ENCODE measurements around the gene TCF4. TPM values are rescaled to one million over a fixed set of nuclear protein-coding genes. Genes with fewer than 3 reads are reported as not detected.

TCF4 gene
- polyA plus RNA-seq, 2 donors = 3.7 to 4.8 TPM

DNA sequence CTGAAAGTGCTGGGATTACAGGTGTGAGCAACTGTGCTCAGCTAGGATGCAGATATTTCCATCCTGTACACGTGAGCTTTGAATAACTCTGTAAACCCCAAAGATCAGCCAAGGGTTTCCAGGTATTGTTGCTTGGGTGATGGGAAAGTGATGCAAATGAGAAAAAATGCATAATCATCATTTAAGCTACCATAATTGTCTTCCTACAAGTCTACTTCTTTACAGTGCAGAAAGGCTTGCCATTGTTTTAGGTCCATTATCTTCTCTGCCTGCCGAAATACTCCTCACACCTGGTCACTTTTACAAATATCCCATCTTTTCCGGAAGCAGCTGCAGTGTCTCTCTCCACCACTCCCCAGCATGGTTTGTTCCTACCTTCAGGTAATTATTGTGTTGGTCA, 368.9 kb downstream of the TCF4 start:
- Histone ChIP-seq H3K4me1 (ENCODE audit: control insufficient read depth in 2 of 2, insufficient read depth in 2 of 2, low read length in 1 of 2) (peaks cover 0 to 3% of the 10 kb centered on the region in 2 donors), H3K4me3 (ENCODE audit: low read depth in 1 of 2, low read length in 2 of 2) (no peak overlapping the region), H3K27ac (ENCODE audit: low read depth in 2 of 2, low read length in 1 of 2) (no peak overlapping the region), H3K27me3 (ENCODE audit: control insufficient read depth in 1 of 2, insufficient read depth in 2 of 2, low read length in 2 of 2) (no peaks in the 10 kb centered on the region), H3K9me3 (ENCODE audit: control insufficient read depth in 2 of 2, insufficient read depth in 1 of 2, low read depth in 1 of 2, low read length in 1 of 2) (no peaks in the 10 kb centered on the region), H3K36me3 (ENCODE audit: control insufficient read depth in 2 of 2, insufficient read depth in 2 of 2, low read length in 1 of 2) (no peaks in the 10 kb centered on the region)
- 66 to 81% methylated on average over 3 of the region's 3 CpGs for WGBS, 2 donors

GRCh38 chr18:55214969-55215368, 373.0 kb downstream of the TCF4 start:
- Histone ChIP-seq H3K4me3 (ENCODE audit: low read depth in 1 of 2, low read length in 2 of 2) (no peak overlapping the region), H3K4me1 (ENCODE audit: control insufficient read depth in 2 of 2, insufficient read depth in 2 of 2, low read length in 1 of 2) (peaks cover 0 to 3% of the 10 kb centered on the region in 2 donors), H3K27ac (ENCODE audit: low read depth in 2 of 2, low read length in 1 of 2) (no peak overlapping the region), H3K9me3 (ENCODE audit: control insufficient read depth in 2 of 2, insufficient read depth in 1 of 2, low read depth in 1 of 2, low read length in 1 of 2) (no peaks in the 10 kb centered on the region), H3K36me3 (ENCODE audit: control insufficient read depth in 2 of 2, insufficient read depth in 2 of 2, low read length in 1 of 2) (no peaks in the 10 kb centered on the region), H3K27me3 (ENCODE audit: control insufficient read depth in 1 of 2, insufficient read depth in 2 of 2, low read length in 2 of 2) (no peaks in the 10 kb centered on the region)
- WGBS, 2 donors = 89 to 90% methylated on average over 5 of the region's 5 CpGs

DNA sequence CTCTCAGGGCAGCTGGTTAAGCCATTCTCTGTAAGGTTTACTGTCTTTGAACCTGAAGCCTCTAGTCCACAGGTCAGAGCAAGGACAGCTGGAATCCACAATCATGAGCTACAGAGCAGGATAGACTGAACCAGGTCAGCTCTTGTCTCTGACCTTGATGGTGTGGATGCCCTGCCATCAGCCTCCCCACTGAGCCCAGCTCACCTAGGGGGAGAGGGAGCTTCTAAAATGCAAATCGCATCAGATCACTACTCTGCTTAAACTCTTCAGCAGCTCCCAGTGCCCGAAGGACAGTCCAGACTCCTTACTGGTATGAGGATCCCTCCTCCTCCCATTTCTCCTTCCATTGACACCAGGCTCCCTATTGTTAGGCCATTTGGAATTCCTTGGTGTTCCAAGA, 373.5 kb downstream of the TCF4 start:
- WGBS, 2 donors = 75 to 78% methylated on average over 2 of the region's 2 CpGs
- Histone ChIP-seq H3K27ac (ENCODE audit: low read depth in 2 of 2, low read length in 1 of 2) (no peak overlapping the region), H3K4me3 (ENCODE audit: low read depth in 1 of 2, low read length in 2 of 2) (no peak overlapping the region), H3K36me3 (ENCODE audit: control insufficient read depth in 2 of 2, insufficient read depth in 2 of 2, low read length in 1 of 2) (no peaks in the 10 kb centered on the region), H3K4me1 (ENCODE audit: control insufficient read depth in 2 of 2, insufficient read depth in 2 of 2, low read length in 1 of 2) (peaks cover 0 to 3% of the 10 kb centered on the region in 2 donors), H3K27me3 (ENCODE audit: control insufficient read depth in 1 of 2, insufficient read depth in 2 of 2, low read length in 2 of 2) (no peaks in the 10 kb centered on the region), H3K9me3 (ENCODE audit: control insufficient read depth in 2 of 2, insufficient read depth in 1 of 2, low read depth in 1 of 2, low read length in 1 of 2) (no peaks in the 10 kb centered on the region)

- H3K9me3 ChIP-seq (ENCODE audit: control insufficient read depth in 2 of 2, insufficient read depth in 1 of 2, low read depth in 1 of 2, low read length in 1 of 2) = no peaks in the 10 kb centered on the region
- no peak overlapping the region for H3K27ac ChIP-seq (ENCODE audit: low read depth in 2 of 2, low read length in 1 of 2)
- no peak overlapping the region for H3K4me3 ChIP-seq (ENCODE audit: low read depth in 1 of 2, low read length in 2 of 2)
- H3K4me1 ChIP-seq (ENCODE audit: control insufficient read depth in 2 of 2, insufficient read depth in 2 of 2, low read length in 1 of 2) = peaks cover 0 to 3% of the 10 kb centered on the region in 2 donors
- 82 to 85% methylated on average over 1 of the region's 1 CpG for WGBS, 2 donors
- no peaks in the 10 kb centered on the region for H3K36me3 ChIP-seq (ENCODE audit: control insufficient read depth in 2 of 2, insufficient read depth in 2 of 2, low read length in 1 of 2)
- no peaks in the 10 kb centered on the region for H3K27me3 ChIP-seq (ENCODE audit: control insufficient read depth in 1 of 2, insufficient read depth in 2 of 2, low read length in 2 of 2)
Measured at GRCh38 chr18:55213586-55213985, 374.4 kb downstream of the TCF4 start.

DNA sequence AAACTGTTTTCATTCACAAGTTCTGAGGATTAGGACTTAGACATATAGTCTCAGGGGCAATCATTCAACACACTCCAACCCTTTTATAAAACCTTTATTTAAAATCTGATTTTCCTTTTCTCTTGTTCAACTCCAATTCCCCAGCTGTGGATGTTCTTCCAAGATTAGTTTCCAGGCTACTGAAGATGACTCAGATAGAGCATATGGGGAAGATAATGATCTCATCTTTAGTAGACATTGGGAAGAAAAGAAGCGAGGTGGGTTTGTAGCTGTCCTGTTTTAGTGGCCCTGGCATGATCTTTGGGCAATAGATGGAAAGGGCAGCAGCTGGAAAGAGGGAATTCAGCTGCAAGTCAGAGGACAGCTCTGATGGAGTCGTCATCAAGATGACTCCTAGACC, 381.1 kb downstream of the TCF4 start:
- no peaks in the 10 kb centered on the region for H3K4me1 ChIP-seq (ENCODE audit: control insufficient read depth in 2 of 2, insufficient read depth in 2 of 2, low read length in 1 of 2)
- H3K9me3 ChIP-seq (ENCODE audit: control insufficient read depth in 2 of 2, insufficient read depth in 1 of 2, low read depth in 1 of 2, low read length in 1 of 2) = no peaks in the 10 kb centered on the region
- H3K36me3 ChIP-seq (ENCODE audit: control insufficient read depth in 2 of 2, insufficient read depth in 2 of 2, low read length in 1 of 2) = no peaks in the 10 kb centered on the region
- H3K27me3 ChIP-seq (ENCODE audit: control insufficient read depth in 1 of 2, insufficient read depth in 2 of 2, low read length in 2 of 2) = no peaks in the 10 kb centered on the region
- WGBS, 2 donors = 61 to 67% methylated on average over 2 of the region's 2 CpGs
- no peak overlapping the region for H3K4me3 ChIP-seq (ENCODE audit: low read depth in 1 of 2, low read length in 2 of 2)
- no peak overlapping the region for H3K27ac ChIP-seq (ENCODE audit: low read depth in 2 of 2, low read length in 1 of 2)

- H3K4me3 ChIP-seq (ENCODE audit: low read depth in 1 of 2, low read length in 2 of 2) = no peak overlapping the region
- no peaks in the 10 kb centered on the region for H3K9me3 ChIP-seq (ENCODE audit: control insufficient read depth in 2 of 2, insufficient read depth in 1 of 2, low read depth in 1 of 2, low read length in 1 of 2)
- WGBS, 2 donors = 95 to 96% methylated on average over 2 of the region's 2 CpGs
Measured at GRCh38 chr18:55202232-55202917, 385.6 kb downstream of the TCF4 start.

DNA sequence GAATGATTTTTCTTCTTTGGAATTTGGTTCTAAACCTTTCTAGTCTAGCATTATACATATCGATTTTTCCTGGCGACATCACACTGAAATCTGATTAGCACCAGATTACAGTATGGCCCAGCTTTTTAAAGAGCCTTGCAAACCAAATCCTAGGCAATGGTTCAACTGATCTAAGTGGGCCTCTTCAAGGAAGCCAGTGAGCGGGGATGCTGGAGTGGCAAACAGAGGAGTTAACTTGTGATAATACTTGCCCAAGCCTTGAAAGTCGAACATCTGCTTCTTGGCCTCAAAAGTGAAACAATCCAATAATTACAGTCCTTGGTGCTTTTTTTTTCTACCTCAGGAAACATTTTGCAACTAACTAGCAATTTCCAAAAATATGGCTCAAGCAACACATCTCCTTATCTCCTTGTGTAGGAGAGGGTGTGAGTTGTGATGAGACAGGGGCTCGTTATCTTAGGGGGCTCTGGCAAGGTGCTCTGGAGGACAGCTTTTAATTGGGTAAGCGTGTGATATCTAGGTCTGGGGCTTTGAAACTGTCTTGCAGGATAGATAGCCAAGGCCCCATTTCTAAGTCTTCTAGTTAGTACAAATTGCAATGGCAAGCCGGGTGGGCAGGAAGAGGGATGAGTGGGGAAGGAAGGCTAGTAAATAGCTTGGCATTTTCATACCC, 388.6 kb downstream of the TCF4 start:
- Histone ChIP-seq H3K4me3 (ENCODE audit: low read depth in 1 of 2, low read length in 2 of 2) (no peak overlapping the region), H3K9me3 (ENCODE audit: control insufficient read depth in 2 of 2, insufficient read depth in 1 of 2, low read depth in 1 of 2, low read length in 1 of 2) (no peaks in the 10 kb centered on the region), H3K27me3 (ENCODE audit: control insufficient read depth in 1 of 2, insufficient read depth in 2 of 2, low read length in 2 of 2) (no peaks in the 10 kb centered on the region), H3K4me1 (ENCODE audit: control insufficient read depth in 2 of 2, insufficient read depth in 2 of 2, low read length in 1 of 2) (no peaks in the 10 kb centered on the region), H3K27ac (ENCODE audit: low read depth in 2 of 2, low read length in 1 of 2) (no peak overlapping the region), H3K36me3 (ENCODE audit: control insufficient read depth in 2 of 2, insufficient read depth in 2 of 2, low read length in 1 of 2) (no peaks in the 10 kb centered on the region)
- WGBS, 2 donors = 71 to 75% methylated on average over 7 of the region's 7 CpGs

More at GRCh38 chr18:55202232-55202917, 385.6 kb downstream of the TCF4 start:
- Histone ChIP-seq H3K27me3 (ENCODE audit: control insufficient read depth in 1 of 2, insufficient read depth in 2 of 2, low read length in 2 of 2) (no peaks in the 10 kb centered on the region), H3K36me3 (ENCODE audit: control insufficient read depth in 2 of 2, insufficient read depth in 2 of 2, low read length in 1 of 2) (no peaks in the 10 kb centered on the region), H3K27ac (ENCODE audit: low read depth in 2 of 2, low read length in 1 of 2) (no peak overlapping the region), H3K4me1 (ENCODE audit: control insufficient read depth in 2 of 2, insufficient read depth in 2 of 2, low read length in 1 of 2) (no peaks in the 10 kb centered on the region)

DNA sequence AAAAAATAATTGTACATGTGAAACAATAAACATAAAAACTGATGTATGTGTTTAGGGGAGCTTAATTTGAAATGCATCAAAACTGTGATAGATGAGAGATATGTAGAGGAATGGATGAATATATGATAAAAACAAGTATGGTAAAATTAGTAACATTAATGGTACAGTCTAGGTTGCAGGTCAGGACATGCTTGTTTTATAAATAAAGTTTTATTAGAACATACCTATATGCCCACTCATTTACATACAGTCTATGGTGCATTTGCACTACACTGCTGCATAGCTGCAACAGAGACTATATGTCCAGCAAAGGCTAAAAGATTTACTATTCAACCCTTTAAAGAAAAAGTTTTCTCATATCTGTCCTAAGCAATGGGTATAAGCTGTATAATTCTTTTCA, 392.1 kb downstream of the TCF4 start:
- H3K36me3 ChIP-seq (ENCODE audit: control insufficient read depth in 2 of 2, insufficient read depth in 2 of 2, low read length in 1 of 2) = no peaks in the 10 kb centered on the region
- no peaks in the 10 kb centered on the region for H3K4me1 ChIP-seq (ENCODE audit: control insufficient read depth in 2 of 2, insufficient read depth in 2 of 2, low read length in 1 of 2)
- no peak overlapping the region for H3K27ac ChIP-seq (ENCODE audit: low read depth in 2 of 2, low read length in 1 of 2)
- H3K4me3 ChIP-seq (ENCODE audit: low read depth in 1 of 2, low read length in 2 of 2) = no peak overlapping the region
- H3K9me3 ChIP-seq (ENCODE audit: control insufficient read depth in 2 of 2, insufficient read depth in 1 of 2, low read depth in 1 of 2, low read length in 1 of 2) = no peaks in the 10 kb centered on the region
- H3K27me3 ChIP-seq (ENCODE audit: control insufficient read depth in 1 of 2, insufficient read depth in 2 of 2, low read length in 2 of 2) = no peaks in the 10 kb centered on the region

- H3K27ac ChIP-seq (ENCODE audit: low read depth in 2 of 2, low read length in 1 of 2) = no peak overlapping the region
- no peaks in the 10 kb centered on the region for H3K9me3 ChIP-seq (ENCODE audit: control insufficient read depth in 2 of 2, insufficient read depth in 1 of 2, low read depth in 1 of 2, low read length in 1 of 2)
- no peaks in the 10 kb centered on the region for H3K36me3 ChIP-seq (ENCODE audit: control insufficient read depth in 2 of 2, insufficient read depth in 2 of 2, low read length in 1 of 2)
- no peaks in the 10 kb centered on the region for H3K4me1 ChIP-seq (ENCODE audit: control insufficient read depth in 2 of 2, insufficient read depth in 2 of 2, low read length in 1 of 2)
- no peaks in the 10 kb centered on the region for H3K27me3 ChIP-seq (ENCODE audit: control insufficient read depth in 1 of 2, insufficient read depth in 2 of 2, low read length in 2 of 2)
- H3K4me3 ChIP-seq (ENCODE audit: low read depth in 1 of 2, low read length in 2 of 2) = no peak overlapping the region
- WGBS, 2 donors = 60 to 63% methylated on average over 3 of the region's 3 CpGs
Measured at GRCh38 chr18:55189972-55190371, 398.0 kb downstream of the TCF4 start.

DNA sequence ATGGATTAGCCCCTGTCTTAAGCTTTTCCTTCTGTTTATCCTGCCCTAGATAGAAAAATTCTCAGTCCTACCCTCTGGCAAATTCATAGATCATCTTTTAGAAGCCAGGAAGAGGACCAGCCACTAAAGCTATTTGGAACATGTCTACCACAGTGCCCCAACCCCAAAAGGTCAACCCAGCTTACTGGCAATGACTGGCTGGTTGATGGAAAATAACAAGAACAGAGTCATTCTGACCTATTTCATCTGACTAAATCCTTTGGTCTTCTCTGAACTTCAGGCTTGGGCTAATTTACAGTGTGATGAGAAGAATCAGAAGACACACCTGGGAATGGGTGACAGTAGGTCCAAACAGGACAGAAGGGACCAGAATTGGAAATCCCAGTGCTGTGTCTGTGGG, 401.4 kb downstream of the TCF4 start:
- no peaks in the 10 kb centered on the region for H3K27me3 ChIP-seq (ENCODE audit: control insufficient read depth in 1 of 2, insufficient read depth in 2 of 2, low read length in 2 of 2)
- no peak overlapping the region for H3K27ac ChIP-seq (ENCODE audit: low read depth in 2 of 2, low read length in 1 of 2)
- no peaks in the 10 kb centered on the region for H3K36me3 ChIP-seq (ENCODE audit: control insufficient read depth in 2 of 2, insufficient read depth in 2 of 2, low read length in 1 of 2)
- H3K4me3 ChIP-seq (ENCODE audit: low read depth in 1 of 2, low read length in 2 of 2) = no peak overlapping the region
- no peaks in the 10 kb centered on the region for H3K4me1 ChIP-seq (ENCODE audit: control insufficient read depth in 2 of 2, insufficient read depth in 2 of 2, low read length in 1 of 2)
- no peaks in the 10 kb centered on the region for H3K9me3 ChIP-seq (ENCODE audit: control insufficient read depth in 2 of 2, insufficient read depth in 1 of 2, low read depth in 1 of 2, low read length in 1 of 2)

Data from esophagus (tissue), 2 donors.